GM12875 (cell line): ENCODE results near the gene IGSF21.

Experiments
- H3K4me3 ChIP-seq: one replicate; pipeline ENCODE4 v1.5.1; 2011; ENCODE audit warnings: low read depth, low read length, control low read depth
- TF ChIP-seq, protein P1 (sequence below): IDR thresholded peaks from 2 replicates; pipeline ENCODE4 v1.5.1; 2011; ENCODE audit warnings: low read depth, mild to moderate bottlenecking, control low read depth, inconsistent platforms, low read length, moderate library complexity, borderline replicate concordance; ENCODE audit not compliant: insufficient read depth

Gene IGSF21

DNA sequence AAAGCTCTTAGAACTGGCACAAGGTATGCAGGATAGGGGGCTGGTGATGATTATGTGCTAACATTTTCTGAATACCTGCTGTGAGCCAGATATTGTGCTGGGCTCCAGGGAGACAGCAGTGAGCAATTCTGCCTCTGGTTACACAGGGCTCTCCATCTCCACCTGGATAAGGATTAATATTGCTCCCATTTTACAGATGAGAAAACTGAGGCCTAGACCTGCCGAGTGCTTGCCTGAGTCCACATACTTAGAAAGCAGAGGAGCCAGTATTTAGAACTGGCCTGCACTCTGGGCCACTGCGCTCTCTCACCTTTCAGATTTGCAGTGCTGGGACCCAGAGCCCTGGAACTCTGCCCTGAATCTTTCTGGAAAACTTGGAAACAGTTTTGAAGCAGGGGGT lies 205.9 kb downstream of the IGSF21 start:
- no peak overlapping the region for H3K4me3 ChIP-seq
- TF ChIP-seq, protein P1, sequence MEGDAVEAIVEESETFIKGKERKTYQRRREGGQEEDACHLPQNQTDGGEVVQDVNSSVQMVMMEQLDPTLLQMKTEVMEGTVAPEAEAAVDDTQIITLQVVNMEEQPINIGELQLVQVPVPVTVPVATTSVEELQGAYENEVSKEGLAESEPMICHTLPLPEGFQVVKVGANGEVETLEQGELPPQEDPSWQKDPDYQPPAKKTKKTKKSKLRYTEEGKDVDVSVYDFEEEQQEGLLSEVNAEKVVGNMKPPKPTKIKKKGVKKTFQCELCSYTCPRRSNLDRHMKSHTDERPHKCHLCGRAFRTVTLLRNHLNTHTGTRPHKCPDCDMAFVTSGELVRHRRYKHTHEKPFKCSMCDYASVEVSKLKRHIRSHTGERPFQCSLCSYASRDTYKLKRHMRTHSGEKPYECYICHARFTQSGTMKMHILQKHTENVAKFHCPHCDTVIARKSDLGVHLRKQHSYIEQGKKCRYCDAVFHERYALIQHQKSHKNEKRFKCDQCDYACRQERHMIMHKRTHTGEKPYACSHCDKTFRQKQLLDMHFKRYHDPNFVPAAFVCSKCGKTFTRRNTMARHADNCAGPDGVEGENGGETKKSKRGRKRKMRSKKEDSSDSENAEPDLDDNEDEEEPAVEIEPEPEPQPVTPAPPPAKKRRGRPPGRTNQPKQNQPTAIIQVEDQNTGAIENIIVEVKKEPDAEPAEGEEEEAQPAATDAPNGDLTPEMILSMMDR, result no peak

DNA sequence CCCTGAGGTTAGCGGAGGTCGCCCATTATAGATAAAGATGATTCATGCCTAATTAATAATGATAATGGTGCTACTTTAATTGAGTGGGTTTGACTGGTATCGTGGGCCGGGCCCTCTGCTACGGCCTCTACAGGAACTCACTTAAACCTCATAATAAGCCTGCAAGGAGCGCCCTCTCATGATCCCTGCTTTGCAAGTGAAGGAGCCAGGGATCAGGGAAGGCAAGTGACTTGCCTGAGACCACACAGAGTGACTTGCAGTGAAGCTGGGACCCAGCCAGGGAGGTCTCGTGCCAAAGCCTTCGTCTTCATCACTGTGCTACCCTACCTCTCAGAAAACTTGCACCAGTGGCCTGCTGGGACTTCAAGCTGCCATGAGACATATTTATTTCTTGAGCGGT lies 206.8 kb downstream of the IGSF21 start:
- H3K4me3 ChIP-seq, result no peak overlapping the region
- TF ChIP-seq, protein P1, result no peak

DNA sequence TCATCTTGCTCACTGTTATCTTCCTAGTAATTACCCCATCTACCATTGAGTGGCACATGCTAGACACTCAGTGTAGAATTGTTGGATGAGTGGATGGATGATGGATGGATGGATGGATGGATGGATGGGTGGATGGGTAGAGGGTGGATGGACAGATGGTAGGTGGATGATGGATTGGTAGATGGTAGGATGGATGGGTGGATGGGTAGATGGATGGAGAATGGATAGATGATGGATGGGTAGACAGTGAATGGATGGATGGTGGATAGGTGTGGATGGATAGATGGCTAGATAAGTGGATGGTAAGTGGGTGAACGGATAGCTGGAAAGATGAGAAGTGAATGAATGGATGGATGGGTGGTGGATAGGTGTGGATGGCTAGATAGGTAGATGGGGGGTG lies 207.9 kb downstream of the IGSF21 start:
- TF ChIP-seq, protein P1, result no peak
- no peak overlapping the region for H3K4me3 ChIP-seq

DNA sequence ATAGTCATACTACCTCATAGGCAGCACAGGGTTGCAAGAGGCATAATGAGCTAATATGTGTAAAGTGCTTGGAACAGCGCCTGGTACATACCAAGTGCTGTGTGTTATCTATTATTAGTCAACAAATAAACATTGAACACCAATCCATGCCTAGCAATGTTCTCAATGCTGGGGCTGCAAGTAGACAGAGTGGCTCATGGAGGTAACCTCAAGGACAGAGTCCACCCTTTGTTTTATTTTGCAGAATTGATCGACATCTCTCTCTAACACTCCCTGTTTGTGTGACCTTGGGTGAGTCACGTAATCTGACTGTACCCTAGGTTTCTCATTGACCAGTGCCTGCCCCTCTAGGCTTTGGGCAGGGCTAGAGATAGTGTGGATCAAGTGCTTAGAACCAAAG lies 209.2 kb downstream of the IGSF21 start:
- no peak overlapping the region for H3K4me3 ChIP-seq
- TF ChIP-seq, protein P1, result no peak

DNA sequence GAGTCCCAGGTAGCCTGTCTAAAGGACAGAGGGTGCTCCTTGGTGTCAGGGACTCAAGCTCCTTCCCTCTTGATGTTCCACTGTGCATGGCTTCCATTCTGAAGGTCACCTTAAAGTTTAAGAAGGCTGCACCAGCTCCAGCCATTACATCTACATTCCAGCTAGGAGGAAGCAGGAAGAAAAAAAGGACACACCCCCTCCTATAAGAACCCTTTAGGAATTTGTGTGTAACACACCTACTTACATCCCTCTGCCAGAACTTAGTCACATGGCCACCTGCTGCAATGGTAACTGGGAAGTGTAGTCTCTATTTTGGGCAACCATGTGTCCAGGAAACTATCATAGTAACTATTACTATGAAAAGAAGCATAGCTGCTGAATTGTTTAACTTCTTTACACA lies 211.5 kb downstream of the IGSF21 start:
- H3K4me3 ChIP-seq, result no peak overlapping the region
- TF ChIP-seq, protein P1, result no peak

DNA sequence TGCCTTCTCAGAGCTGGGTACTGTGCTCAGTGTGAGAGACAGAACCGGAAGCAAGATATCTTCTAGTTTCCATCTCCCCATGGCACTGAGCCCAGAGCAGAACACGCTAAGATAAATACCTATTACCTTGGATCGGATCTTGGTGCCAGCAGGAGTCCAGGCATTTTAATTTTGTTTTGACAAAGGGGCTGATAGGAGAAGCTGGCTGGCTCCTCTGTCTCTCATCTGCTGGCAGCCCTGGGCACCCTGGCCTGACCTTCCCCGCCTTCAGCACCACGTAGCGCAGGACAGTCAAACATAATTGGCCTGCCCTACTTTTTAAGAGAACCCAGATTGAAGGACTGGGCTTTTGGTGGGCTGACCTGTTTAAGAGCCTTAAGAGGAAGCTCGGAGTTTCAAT lies 212.5 kb downstream of the IGSF21 start:
- H3K4me3 ChIP-seq, result no peak overlapping the region
- TF ChIP-seq, protein P1, result no peak

DNA sequence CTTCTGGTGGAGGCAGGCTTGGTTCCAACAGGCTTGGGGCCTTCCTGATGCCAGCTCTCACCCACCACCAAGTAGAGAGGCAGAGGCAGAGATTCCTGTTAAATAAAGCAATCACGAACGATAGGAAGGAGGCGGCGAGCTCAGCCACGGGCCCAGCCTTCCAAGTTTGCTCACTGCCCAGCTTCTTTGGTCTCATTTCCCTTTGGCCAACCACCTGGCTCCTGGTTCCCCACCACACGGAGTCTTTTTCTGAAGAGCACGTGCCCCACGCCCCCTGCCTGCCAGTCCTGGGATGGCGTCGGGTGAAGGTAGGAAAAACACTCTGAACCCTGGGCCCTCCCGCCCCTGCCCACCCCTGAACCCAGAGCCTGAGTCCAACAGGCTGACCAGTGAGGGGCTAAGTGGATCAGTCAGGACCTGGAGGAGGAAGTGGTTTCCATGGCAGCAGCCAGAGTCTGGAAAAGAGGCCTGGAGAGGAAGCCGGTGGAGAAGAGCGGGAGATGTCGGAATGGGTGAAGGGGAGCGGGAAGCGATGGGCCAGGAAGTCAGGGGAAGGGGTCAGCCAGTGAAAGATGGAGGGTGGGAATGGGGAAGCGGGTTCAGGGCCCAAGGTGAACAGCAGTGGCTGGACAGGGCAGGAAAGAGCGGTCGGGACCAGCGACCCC lies 214.9 kb downstream of the IGSF21 start:
- H3K4me3 ChIP-seq, result no peak overlapping the region
- TF ChIP-seq, protein P1, result peak; percentile 51; the same call in 1 of the 2 replicates
